Nephron progenitor cell (in vitro differentiated cells): ENCODE measurements around the gene P2RY11.

ENCODE experiments used
- DNase-seq: peaks from one replicate; pipeline ENCODE4 v3.0.0; 2021
- H3K27ac Mint-ChIP-seq: 2 replicates; pipeline ENCODE4 v1.8.0; 2021; ENCODE audit warnings: mild to moderate bottlenecking, moderate library complexity, mixed read lengths
- H3K27me3 Mint-ChIP-seq: 2 replicates; pipeline ENCODE4 v1.8.0; 2021; ENCODE audit warnings: mild to moderate bottlenecking, low read depth, mixed read lengths; ENCODE audit not compliant: poor library complexity
- H3K36me3 Mint-ChIP-seq: 2 replicates; pipeline ENCODE4 v1.8.0; 2021; ENCODE audit warnings: low read depth, mixed read lengths
- H3K4me1 Mint-ChIP-seq: 2 replicates; pipeline ENCODE4 v1.8.0; 2021; ENCODE audit warnings: mixed read lengths
- H3K4me3 Mint-ChIP-seq: 2 replicates; pipeline ENCODE4 v1.8.0; 2021; ENCODE audit warnings: mild to moderate bottlenecking, moderate library complexity, mixed read lengths
- H3K9me3 Mint-ChIP-seq: 2 replicates; pipeline ENCODE4 v1.8.0; 2021; ENCODE audit warnings: mild to moderate bottlenecking, moderate library complexity, mixed read lengths
- CTCF ChIP-seq: fragments of 200-600 bp; sonication (generic); IDR thresholded peaks from 2 replicates; pipeline ENCODE4 v1.5.0; 2021; ENCODE audit warnings: antibody characterized with exemption

P2RY11 gene

GRCh38 chr19:10111405-10111811 is at the start of gene P2RY11:
Gene P2RY11 (plus strand): TSS chr19:10111693. CDS start chr19:10111722, 29 bp downstream.
- H3K27ac Mint-ChIP-seq = peak within 1 kb of the TSS; percentile 85
- H3K36me3 Mint-ChIP-seq = peaks cover 35% of the 10 kb centered on the region
- H3K9me3 Mint-ChIP-seq = no peaks in the 10 kb centered on the region
- H3K4me3 Mint-ChIP-seq = no peak within 1 kb of the TSS
- DNase-seq = no peak
- H3K4me1 Mint-ChIP-seq = peaks cover 12% of the 10 kb centered on the region
- H3K27me3 Mint-ChIP-seq = no peaks in the 10 kb centered on the region
- no peak for TF ChIP-seq CTCF

- no peak for TF ChIP-seq CTCF
- peaks cover 70% of the 10 kb centered on the region for H3K27me3 Mint-ChIP-seq
- no peaks in the 10 kb centered on the region for H3K36me3 Mint-ChIP-seq
- H3K9me3 Mint-ChIP-seq = peaks cover 11% of the 10 kb centered on the region
- no peak overlapping the region for H3K4me3 Mint-ChIP-seq
- no peak overlapping the region for H3K27ac Mint-ChIP-seq
- DNase-seq = peak; percentile 30
- H3K4me1 Mint-ChIP-seq = no peaks in the 10 kb centered on the region
Measured at GRCh38 chr19:10061717-10062310, 49.7 kb upstream of the P2RY11 start.

- Mint-ChIP-seq H3K27me3 (peaks cover 47% of the 10 kb centered on the region), H3K4me3 (no peak overlapping the region), H3K27ac (no peak overlapping the region), H3K4me1 (no peaks in the 10 kb centered on the region), H3K9me3 (peaks cover 11% of the 10 kb centered on the region), H3K36me3 (no peaks in the 10 kb centered on the region)
- TF ChIP-seq CTCF = no peak
- DNase-seq = no peak
Measured at GRCh38 chr19:10068205-10068604, 43.3 kb upstream of the P2RY11 start.

- no peak for TF ChIP-seq CTCF
- H3K36me3 Mint-ChIP-seq = no peaks in the 10 kb centered on the region
- peaks cover 45% of the 10 kb centered on the region for H3K27me3 Mint-ChIP-seq
- no peak for DNase-seq
- no peak overlapping the region for H3K4me3 Mint-ChIP-seq
- no peaks in the 10 kb centered on the region for H3K4me1 Mint-ChIP-seq
- no peak overlapping the region for H3K27ac Mint-ChIP-seq
- peaks cover 12% of the 10 kb centered on the region for H3K9me3 Mint-ChIP-seq
Measured at GRCh38 chr19:10069046-10069445, 42.4 kb upstream of the P2RY11 start.

GRCh38 chr19:10070730-10071446 is 40.6 kb upstream of the P2RY11 start:
- Mint-ChIP-seq H3K36me3 (no peaks in the 10 kb centered on the region), H3K4me1 (no peaks in the 10 kb centered on the region), H3K4me3 (no peak overlapping the region), H3K27ac (no peak overlapping the region), H3K27me3 (peaks cover 47% of the 10 kb centered on the region), H3K9me3 (peaks cover 13% of the 10 kb centered on the region)
- DNase-seq = no peak
- no peak for TF ChIP-seq CTCF

- H3K9me3 Mint-ChIP-seq = peaks cover 17% of the 10 kb centered on the region
- no peaks in the 10 kb centered on the region for H3K36me3 Mint-ChIP-seq
- TF ChIP-seq CTCF = peak; percentile 33
- no peak overlapping the region for H3K4me3 Mint-ChIP-seq
- no peak for DNase-seq
- no peak overlapping the region for H3K27ac Mint-ChIP-seq
- peaks cover 60% of the 10 kb centered on the region for H3K27me3 Mint-ChIP-seq
- no peaks in the 10 kb centered on the region for H3K4me1 Mint-ChIP-seq
Measured at GRCh38 chr19:10074153-10074552, 37.3 kb upstream of the P2RY11 start.
